Measurements from ENCODE around the gene CPEB3.
"Not testable (repeated sequence)": the region's sequence is repeated elsewhere in the genome, so short reads cannot be mapped to it uniquely, and the experiment has no call there.

The CPEB3 gene

DNA sequence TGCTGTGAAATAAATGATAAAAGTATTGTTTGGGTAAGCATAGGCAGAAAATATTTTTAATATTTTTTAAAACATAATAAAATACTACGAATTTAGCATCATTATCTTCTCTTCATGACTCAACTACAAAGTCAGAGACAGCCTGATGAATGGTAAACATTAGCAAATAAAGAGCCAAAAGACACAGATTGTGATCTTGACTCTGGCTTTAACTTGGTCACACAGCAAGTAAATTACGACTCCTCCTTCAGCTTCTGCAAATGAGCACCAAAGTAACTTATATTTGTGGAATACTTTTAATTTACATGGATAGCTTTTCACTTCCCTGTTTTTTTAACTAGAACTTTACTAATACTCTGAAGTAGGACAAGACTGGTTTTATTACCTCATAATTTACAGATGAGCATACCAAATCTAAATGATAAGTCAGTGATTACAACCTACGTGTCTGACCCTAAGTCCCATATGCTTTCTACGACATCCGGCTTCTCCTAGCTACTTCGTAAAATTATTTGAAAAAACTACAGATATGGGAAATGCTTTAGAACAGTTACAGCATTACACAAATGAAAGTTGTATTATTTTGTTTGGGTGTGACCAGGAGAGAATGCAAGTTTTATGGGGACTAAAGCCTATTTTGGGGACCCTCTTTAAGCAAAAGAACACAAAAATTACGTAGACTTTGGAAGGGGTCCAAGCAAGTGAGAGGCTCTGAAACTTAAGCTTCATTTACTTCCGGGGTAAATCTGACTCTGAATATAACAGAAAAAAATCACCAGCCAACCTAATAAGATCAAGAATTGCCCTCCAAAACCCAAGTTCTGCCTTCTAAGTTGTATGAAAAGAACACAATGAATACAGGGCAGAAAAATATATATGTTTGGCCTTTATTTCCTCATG is 133.8 kb downstream of the CPEB3 start:
- H3K36me3 ChIP-seq (ENCODE audit: insufficient read depth, low read length): no peaks in the 10 kb centered on the region
- H3K27ac ChIP-seq: no peak overlapping the region
- no peak overlapping the region for H3K4me3 ChIP-seq
- no peak overlapping the region for H3K9ac ChIP-seq (ENCODE audit: insufficient read length)
- DNase-seq (ENCODE audit: low read depth, low spot score): no peak
- no peaks in the 10 kb centered on the region for H3K9me3 ChIP-seq (ENCODE audit: low read depth, low read length)
- TF ChIP-seq EZH2 (IDR thresholded peaks at IDR 0.05) (no peak), FOXP2 (optimal IDR thresholded peaks at IDR 0.05; ENCODE audit: control extremely low read depth, extremely low read length, insufficient read depth) (no peak), POLR2AphosphoS5 (IDR thresholded peaks at IDR 0.05; ENCODE audit: borderline replicate concordance, low read depth, low read length) (no peak)

DNA sequence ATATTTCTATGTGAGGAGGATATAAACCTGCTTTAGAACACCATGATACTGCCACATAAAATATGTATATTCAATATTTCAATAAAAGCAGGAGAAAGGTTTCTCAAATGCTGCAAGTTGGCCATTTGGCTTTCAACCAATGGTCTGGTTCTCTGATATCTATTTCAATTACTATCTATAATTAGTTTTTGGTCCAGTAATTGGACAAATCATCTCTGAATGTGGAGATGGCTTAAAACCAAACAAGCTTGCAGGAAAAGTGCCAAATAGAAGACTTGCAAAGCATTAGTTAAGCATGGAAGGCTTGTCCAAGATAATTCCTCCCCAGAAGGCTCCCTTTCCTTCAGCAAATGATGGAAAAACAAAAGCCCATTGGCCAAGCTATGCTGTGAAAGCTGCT is 140.1 kb downstream of the CPEB3 start:
- Histone ChIP-seq H3K4me3 (no peak overlapping the region), H3K9me3 (ENCODE audit: low read depth, low read length) (no peaks in the 10 kb centered on the region), H3K9ac (ENCODE audit: insufficient read length) (no peak overlapping the region), H3K27ac (no peak overlapping the region), H3K36me3 (ENCODE audit: insufficient read depth, low read length) (no peaks in the 10 kb centered on the region)
- DNase-seq (ENCODE audit: low read depth, low spot score): no peak
- TF ChIP-seq EZH2 (IDR thresholded peaks at IDR 0.05) (no peak), FOXP2 (optimal IDR thresholded peaks at IDR 0.05; ENCODE audit: control extremely low read depth, extremely low read length, insufficient read depth) (no peak), POLR2AphosphoS5 (IDR thresholded peaks at IDR 0.05; ENCODE audit: borderline replicate concordance, low read depth, low read length) (no peak)

DNA sequence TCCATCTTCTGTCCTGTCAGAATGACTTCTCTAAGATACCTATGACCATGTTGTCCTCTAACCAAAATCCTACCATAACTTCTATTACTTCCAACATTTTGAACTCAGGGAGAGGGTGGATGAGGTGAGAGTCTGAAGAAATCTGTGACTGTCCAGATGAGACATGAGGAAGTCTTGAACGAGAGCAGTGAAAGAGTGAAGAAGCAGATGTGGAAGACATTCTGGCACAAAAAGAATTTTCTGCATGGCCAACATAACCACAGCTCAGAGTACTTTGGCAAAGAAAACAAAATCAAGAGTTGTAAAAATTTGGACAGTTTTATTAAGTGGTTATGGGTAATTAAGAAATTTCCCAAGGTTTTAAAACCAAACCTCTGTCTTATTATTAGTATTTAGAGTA is 141.6 kb downstream of the CPEB3 start:
- Histone ChIP-seq H3K9me3 (ENCODE audit: low read depth, low read length) (no peaks in the 10 kb centered on the region), H3K36me3 (ENCODE audit: insufficient read depth, low read length) (no peaks in the 10 kb centered on the region), H3K4me3 (no peak overlapping the region), H3K9ac (ENCODE audit: insufficient read length) (no peak overlapping the region), H3K27ac (no peak overlapping the region)
- no peak for DNase-seq (ENCODE audit: low read depth, low spot score)
- TF ChIP-seq EZH2 (IDR thresholded peaks at IDR 0.05): no peak

DNA sequence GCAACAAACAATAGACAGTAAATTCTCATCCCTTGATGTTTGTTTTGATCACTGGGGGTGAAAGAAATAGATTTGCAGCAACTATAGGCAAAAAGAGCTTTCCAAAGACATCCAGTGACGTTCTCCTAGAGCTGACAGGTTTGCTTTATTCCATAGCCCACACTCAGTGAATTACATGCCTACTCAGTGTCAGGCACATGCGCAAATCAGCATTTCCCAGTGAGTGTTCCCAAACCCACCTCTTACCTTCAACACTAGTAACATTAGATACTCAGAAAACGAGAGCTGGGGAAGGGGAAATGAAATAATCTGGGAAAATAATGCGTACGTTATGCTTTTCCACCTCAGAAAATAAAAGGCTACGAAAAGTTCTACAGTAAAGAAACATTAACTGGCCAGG is 144.1 kb downstream of the CPEB3 start:
- Histone ChIP-seq H3K27ac (no peak overlapping the region), H3K9ac (ENCODE audit: insufficient read length) (no peak overlapping the region), H3K4me3 (no peak overlapping the region), H3K9me3 (ENCODE audit: low read depth, low read length) (no peaks in the 10 kb centered on the region), H3K36me3 (ENCODE audit: insufficient read depth, low read length) (no peaks in the 10 kb centered on the region)
- TF ChIP-seq FOXP2 (optimal IDR thresholded peaks at IDR 0.05; ENCODE audit: control extremely low read depth, extremely low read length, insufficient read depth) (no peak), EZH2 (IDR thresholded peaks at IDR 0.05) (no peak), POLR2AphosphoS5 (IDR thresholded peaks at IDR 0.05; ENCODE audit: borderline replicate concordance, low read depth, low read length) (no peak)
- no peak for DNase-seq (ENCODE audit: low read depth, low spot score)

DNA sequence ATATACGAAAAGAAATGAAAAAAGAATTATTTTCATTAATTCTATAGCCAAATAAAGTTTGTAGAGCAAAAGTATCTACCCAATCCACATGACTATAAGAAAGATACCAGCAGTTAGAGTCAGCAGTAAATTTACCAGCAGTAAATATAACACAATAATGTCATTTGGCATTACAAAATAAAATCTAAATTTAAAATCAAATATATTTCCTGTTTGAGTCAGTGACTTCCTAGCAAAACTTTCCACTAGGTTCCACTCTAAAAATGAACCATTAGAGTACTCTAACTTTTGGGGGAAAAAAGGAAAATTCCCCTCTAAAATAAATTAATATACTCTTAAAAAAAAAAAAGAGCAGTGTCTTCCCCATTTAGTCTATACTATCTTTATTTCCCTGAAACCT is 144.8 kb downstream of the CPEB3 start:
- Histone ChIP-seq H3K36me3 (ENCODE audit: insufficient read depth, low read length) (no peaks in the 10 kb centered on the region), H3K4me3 (no peak overlapping the region), H3K9ac (ENCODE audit: insufficient read length) (no peak overlapping the region), H3K9me3 (ENCODE audit: low read depth, low read length) (no peaks in the 10 kb centered on the region), H3K27ac (no peak overlapping the region)
- DNase-seq (ENCODE audit: low read depth, low spot score): no peak
- TF ChIP-seq EZH2 (IDR thresholded peaks at IDR 0.05): no peak
- no peak for TF ChIP-seq FOXP2 (optimal IDR thresholded peaks at IDR 0.05; ENCODE audit: control extremely low read depth, extremely low read length, insufficient read depth)
- no peak for TF ChIP-seq POLR2AphosphoS5 (IDR thresholded peaks at IDR 0.05; ENCODE audit: borderline replicate concordance, low read depth, low read length)

DNA sequence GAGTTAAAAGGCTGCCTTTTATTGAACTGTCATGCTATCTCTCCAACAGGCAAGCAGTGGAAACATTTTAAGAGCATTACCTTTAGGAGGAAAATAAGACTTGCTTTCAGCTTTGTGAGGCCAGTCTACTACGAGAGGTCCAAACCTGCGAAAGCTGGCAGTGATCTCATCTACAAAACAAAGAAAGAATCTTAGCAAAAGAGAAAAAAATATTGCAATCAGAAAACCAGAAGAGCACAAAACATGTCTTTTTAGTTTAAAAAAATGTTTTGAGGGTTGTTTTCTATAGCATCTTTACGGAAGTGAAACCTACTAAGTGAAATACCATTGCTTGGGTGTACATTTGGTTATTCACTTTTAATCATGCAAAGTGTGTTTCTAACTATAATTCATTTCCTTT is 147.9 kb downstream of the CPEB3 start:
- Histone ChIP-seq H3K27ac (no peak overlapping the region), H3K9me3 (ENCODE audit: low read depth, low read length) (no peaks in the 10 kb centered on the region), H3K4me3 (no peak overlapping the region), H3K9ac (ENCODE audit: insufficient read length) (no peak overlapping the region), H3K36me3 (ENCODE audit: insufficient read depth, low read length) (no peaks in the 10 kb centered on the region)
- no peak for DNase-seq (ENCODE audit: low read depth, low spot score)
- TF ChIP-seq FOXP2 (optimal IDR thresholded peaks at IDR 0.05; ENCODE audit: control extremely low read depth, extremely low read length, insufficient read depth) (no peak), EZH2 (IDR thresholded peaks at IDR 0.05) (no peak), POLR2AphosphoS5 (IDR thresholded peaks at IDR 0.05; ENCODE audit: borderline replicate concordance, low read depth, low read length) (no peak)

DNA sequence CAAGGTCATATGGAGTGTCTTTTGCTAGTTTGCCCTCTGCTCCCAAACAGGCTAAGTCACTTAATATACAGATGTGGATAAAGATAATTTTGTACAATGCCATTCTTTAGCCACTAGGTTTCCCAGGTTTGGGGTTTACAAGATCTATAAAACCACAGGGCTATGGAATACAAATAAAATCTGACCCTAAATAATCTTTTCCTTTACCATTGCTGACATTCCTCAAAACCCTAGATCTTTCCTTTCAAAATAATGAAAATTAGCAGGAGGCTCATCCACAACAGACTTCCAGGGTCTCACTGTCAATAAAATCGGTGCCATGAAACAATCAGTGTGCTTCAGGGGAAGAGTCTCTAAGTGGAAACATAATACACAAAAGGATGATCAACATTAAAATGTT is 148.4 kb downstream of the CPEB3 start:
- Histone ChIP-seq H3K4me3 (no peak overlapping the region), H3K27ac (no peak overlapping the region), H3K36me3 (ENCODE audit: insufficient read depth, low read length) (no peaks in the 10 kb centered on the region), H3K9ac (ENCODE audit: insufficient read length) (no peak overlapping the region), H3K9me3 (ENCODE audit: low read depth, low read length) (no peaks in the 10 kb centered on the region)
- TF ChIP-seq EZH2 (IDR thresholded peaks at IDR 0.05): no peak
- TF ChIP-seq FOXP2 (optimal IDR thresholded peaks at IDR 0.05; ENCODE audit: control extremely low read depth, extremely low read length, insufficient read depth): no peak
- no peak for TF ChIP-seq POLR2AphosphoS5 (IDR thresholded peaks at IDR 0.05; ENCODE audit: borderline replicate concordance, low read depth, low read length)
- no peak for DNase-seq (ENCODE audit: low read depth, low spot score)

DNA sequence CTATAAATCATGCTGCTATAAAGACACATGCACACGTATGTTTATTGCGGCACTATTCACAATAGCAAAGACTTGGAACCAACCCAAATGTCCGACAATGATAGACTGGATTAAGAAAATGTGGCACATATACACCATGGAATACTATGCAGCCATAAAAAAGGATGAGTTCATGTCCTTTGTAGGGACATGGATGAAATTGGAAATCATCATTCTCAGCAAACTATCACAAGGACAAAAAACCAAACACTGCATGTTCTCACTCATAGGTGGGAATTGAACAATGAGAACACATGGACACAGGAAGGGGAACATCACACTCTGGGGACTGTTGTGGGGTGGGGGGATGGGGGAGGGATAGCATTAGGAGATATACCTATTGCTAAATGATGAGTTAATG is 149.7 kb downstream of the CPEB3 start:
- H3K27ac ChIP-seq; DNase-seq (ENCODE audit: low read depth, low spot score); H3K4me3 ChIP-seq; H3K9ac ChIP-seq (ENCODE audit: insufficient read length); H3K9me3 ChIP-seq (ENCODE audit: low read depth, low read length); H3K36me3 ChIP-seq (ENCODE audit: insufficient read depth, low read length): not testable (repeated sequence)

DNA sequence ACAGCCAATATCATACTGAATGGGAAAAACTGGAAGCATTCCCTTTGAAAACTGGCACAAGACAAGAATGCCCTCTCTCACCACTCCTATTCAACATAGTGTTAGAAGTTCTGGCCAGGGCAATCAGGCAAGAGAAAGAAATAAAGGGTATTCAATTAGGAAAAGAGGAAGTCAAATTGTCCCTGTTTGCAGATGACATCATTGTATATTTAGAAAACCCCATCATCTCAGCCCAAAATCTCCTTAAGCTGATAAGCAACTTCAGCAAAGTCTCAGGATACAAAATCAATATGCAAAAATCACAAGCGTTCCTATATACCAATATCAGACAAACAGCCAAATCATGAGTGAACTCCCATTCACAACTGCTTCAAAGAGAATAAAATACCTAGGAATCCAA is 156.8 kb downstream of the CPEB3 start:
- not testable (repeated sequence) for DNase-seq (ENCODE audit: low read depth, low spot score); H3K4me3 ChIP-seq; H3K27ac ChIP-seq; H3K9me3 ChIP-seq (ENCODE audit: low read depth, low read length); H3K36me3 ChIP-seq (ENCODE audit: insufficient read depth, low read length); H3K9ac ChIP-seq (ENCODE audit: insufficient read length)
